ENCODE results near the gene DISP3.

Gene DISP3

DNA sequence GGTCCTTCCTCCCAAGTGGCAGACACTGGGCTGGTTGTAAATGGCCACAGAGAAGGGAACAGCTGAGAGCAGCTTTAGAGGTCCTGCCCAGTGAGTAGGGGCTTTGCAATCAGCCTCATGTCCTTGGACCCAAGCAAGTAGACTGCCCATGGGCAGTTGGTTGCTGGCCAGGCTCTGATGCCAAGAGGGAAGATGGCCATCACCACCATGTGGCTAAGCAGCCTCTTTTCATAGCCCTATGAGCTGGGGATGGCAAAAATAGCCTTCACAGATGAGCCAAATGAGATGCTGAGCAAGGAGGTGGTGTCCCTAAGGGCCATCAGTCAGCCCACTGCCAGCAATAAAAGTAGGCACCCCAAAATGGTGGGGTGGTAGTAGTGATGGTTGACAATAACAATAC lies 3.2 kb downstream of the DISP3 start:
- H3K4me2 ChIP-seq (ENCODE audit: low read length) = no peak overlapping the region
- H3K79me2 ChIP-seq (ENCODE audit: insufficient read depth, low read length) = no peaks in the 10 kb centered on the region
- H3K27me3 ChIP-seq (ENCODE audit: insufficient read depth, low read length) = no peaks in the 10 kb centered on the region
- TF ChIP-seq EZH2 (IDR thresholded peaks at IDR 0.05; ENCODE audit: borderline replicate concordance, low read length) = no peak
- TF ChIP-seq, protein P1, sequence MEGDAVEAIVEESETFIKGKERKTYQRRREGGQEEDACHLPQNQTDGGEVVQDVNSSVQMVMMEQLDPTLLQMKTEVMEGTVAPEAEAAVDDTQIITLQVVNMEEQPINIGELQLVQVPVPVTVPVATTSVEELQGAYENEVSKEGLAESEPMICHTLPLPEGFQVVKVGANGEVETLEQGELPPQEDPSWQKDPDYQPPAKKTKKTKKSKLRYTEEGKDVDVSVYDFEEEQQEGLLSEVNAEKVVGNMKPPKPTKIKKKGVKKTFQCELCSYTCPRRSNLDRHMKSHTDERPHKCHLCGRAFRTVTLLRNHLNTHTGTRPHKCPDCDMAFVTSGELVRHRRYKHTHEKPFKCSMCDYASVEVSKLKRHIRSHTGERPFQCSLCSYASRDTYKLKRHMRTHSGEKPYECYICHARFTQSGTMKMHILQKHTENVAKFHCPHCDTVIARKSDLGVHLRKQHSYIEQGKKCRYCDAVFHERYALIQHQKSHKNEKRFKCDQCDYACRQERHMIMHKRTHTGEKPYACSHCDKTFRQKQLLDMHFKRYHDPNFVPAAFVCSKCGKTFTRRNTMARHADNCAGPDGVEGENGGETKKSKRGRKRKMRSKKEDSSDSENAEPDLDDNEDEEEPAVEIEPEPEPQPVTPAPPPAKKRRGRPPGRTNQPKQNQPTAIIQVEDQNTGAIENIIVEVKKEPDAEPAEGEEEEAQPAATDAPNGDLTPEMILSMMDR (IDR thresholded peaks at IDR 0.05; ENCODE audit: low read length) = no peak
- H3K27ac ChIP-seq (ENCODE audit: low read depth, low read length, poor library complexity, severe bottlenecking) = no peak overlapping the region
- no peaks in the 10 kb centered on the region for H3K9me2 ChIP-seq (ENCODE audit: low read depth, low read length)
- H3K4me3 ChIP-seq (ENCODE audit: low read depth, low read length, poor library complexity, severe bottlenecking) = no peak overlapping the region
- no peaks in the 10 kb centered on the region for H3K4me1 ChIP-seq (ENCODE audit: insufficient read depth, low read length, severe bottlenecking)
- no peak overlapping the region for H3K9ac ChIP-seq (ENCODE audit: low read length)
- no peaks in the 10 kb centered on the region for H3K36me3 ChIP-seq (ENCODE audit: insufficient read depth, low read length)
- no peaks in the 10 kb centered on the region for H3K9me3 ChIP-seq (ENCODE audit: low read length)
- H3F3A ChIP-seq (ENCODE audit: insufficient read depth, low read length) = no peaks in the 10 kb centered on the region
- no peaks in the 10 kb centered on the region for H4K20me1 ChIP-seq (ENCODE audit: insufficient read depth, low read length)
- no peak overlapping the region for H2AFZ ChIP-seq (ENCODE audit: low read length)

DNA sequence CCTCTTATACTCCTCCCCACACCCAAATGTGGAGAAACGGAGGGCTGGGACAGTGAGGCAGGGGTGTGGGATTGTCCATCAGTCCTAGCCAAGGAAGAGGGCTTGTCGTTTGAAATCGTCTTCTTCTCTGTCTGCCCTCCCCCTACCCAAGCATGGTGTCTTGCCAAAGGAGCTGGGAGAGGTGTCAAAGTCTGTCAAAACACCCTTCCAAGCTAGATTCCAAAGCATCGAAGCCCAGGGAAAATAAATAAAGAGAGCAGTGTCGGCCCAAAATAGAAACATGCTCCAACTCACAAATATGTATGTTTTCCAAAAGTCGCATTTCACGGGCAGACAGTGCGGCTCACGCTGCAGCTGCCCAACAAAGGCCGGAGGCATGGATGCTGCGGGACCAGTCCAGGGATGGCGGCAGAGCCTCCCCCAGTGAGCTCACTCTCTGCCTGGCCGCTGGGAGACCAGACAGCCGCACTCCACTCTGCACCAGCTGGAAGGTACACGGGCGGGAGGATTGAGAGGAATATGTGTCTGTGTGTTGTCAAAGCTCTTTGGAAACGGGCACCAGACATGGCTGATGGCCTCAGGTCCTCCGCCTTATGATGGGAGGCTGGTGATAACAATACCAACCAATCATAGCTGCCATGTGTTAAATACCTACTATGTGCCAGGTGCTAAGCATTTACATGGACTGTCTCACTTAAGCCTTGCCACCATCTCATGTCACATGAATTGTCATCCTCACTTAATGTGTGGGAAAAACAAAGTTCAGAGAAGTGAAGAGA lies 3.9 kb downstream of the DISP3 start:
- Histone ChIP-seq H2AFZ (ENCODE audit: low read length) (no peak overlapping the region), H3K27me3 (ENCODE audit: insufficient read depth, low read length) (no peaks in the 10 kb centered on the region), H3K9me3 (ENCODE audit: low read length) (no peaks in the 10 kb centered on the region), H3K79me2 (ENCODE audit: insufficient read depth, low read length) (no peaks in the 10 kb centered on the region), H3K9ac (ENCODE audit: low read length) (no peak overlapping the region), H3K4me3 (ENCODE audit: low read depth, low read length, poor library complexity, severe bottlenecking) (no peak overlapping the region), H3K36me3 (ENCODE audit: insufficient read depth, low read length) (no peaks in the 10 kb centered on the region), H3K4me2 (ENCODE audit: low read length) (no peak overlapping the region), H4K20me1 (ENCODE audit: insufficient read depth, low read length) (no peaks in the 10 kb centered on the region), H3K4me1 (ENCODE audit: insufficient read depth, low read length, severe bottlenecking) (no peaks in the 10 kb centered on the region), H3K9me2 (ENCODE audit: low read depth, low read length) (no peaks in the 10 kb centered on the region), H3K27ac (ENCODE audit: low read depth, low read length, poor library complexity, severe bottlenecking) (no peak overlapping the region), H3F3A (ENCODE audit: insufficient read depth, low read length) (no peaks in the 10 kb centered on the region)
- no peak for TF ChIP-seq EZH2 (IDR thresholded peaks at IDR 0.05; ENCODE audit: borderline replicate concordance, low read length)
- TF ChIP-seq, protein P1 (IDR thresholded peaks at IDR 0.05; ENCODE audit: low read length) = no peak

DNA sequence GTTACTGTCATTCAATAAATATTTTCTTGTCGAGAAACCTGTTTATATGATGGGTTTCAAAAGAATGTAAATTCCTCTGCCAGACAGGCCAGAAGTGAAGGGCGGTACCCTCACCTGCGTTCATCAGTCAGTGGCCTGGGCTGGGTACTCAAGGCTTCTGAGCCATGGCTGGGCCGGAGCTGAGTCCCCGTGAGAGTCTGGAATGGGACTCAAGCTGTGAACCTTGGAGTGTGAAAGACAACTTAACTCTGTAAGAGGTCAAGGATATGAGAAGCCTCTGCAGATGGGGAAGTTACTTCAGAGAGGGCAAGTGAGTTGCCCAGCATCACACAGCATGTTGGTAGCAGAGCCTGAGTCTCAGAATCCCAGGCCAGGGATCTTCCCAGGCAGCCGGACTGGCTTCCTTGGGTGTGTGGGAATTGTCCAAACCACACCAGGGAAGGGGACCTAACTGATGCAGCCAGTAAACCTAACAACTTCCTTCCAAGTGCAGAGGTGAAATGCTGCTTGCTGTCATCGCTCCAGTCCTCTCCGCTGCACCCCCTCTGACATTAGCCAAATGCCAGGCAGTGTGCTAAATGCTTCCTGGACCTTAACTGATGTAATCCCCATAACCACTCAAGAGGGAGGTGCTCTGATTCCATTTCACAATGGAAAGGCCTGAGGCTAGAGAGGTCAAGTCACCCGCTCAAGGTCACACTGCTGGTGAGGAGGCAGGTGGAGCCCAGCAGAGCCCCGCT lies 4.8 kb downstream of the DISP3 start:
- Histone ChIP-seq H4K20me1 (ENCODE audit: insufficient read depth, low read length) (no peaks in the 10 kb centered on the region), H3K36me3 (ENCODE audit: insufficient read depth, low read length) (no peaks in the 10 kb centered on the region), H3K4me1 (ENCODE audit: insufficient read depth, low read length, severe bottlenecking) (no peaks in the 10 kb centered on the region), H3K4me3 (ENCODE audit: low read depth, low read length, poor library complexity, severe bottlenecking) (no peak overlapping the region), H3K9me2 (ENCODE audit: low read depth, low read length) (no peaks in the 10 kb centered on the region), H3F3A (ENCODE audit: insufficient read depth, low read length) (no peaks in the 10 kb centered on the region), H2AFZ (ENCODE audit: low read length) (no peak overlapping the region), H3K9ac (ENCODE audit: low read length) (no peak overlapping the region), H3K79me2 (ENCODE audit: insufficient read depth, low read length) (no peaks in the 10 kb centered on the region), H3K27ac (ENCODE audit: low read depth, low read length, poor library complexity, severe bottlenecking) (no peak overlapping the region), H3K4me2 (ENCODE audit: low read length) (no peak overlapping the region), H3K9me3 (ENCODE audit: low read length) (no peaks in the 10 kb centered on the region), H3K27me3 (ENCODE audit: insufficient read depth, low read length) (no peaks in the 10 kb centered on the region; the same call in 1 of the 2 replicates)
- TF ChIP-seq, protein P1 (IDR thresholded peaks at IDR 0.05; ENCODE audit: low read length) = no peak
- no peak for TF ChIP-seq EZH2 (IDR thresholded peaks at IDR 0.05; ENCODE audit: borderline replicate concordance, low read length)

All from OCI-LY1 (cell line).